Stimulated activated CD8-positive, alpha-beta memory T cell treated with anti-CD3 and anti-CD28 coated beads, Interleukin-2, amount 100 ng/mL, for 1 hour (primary cell): ENCODE results near the gene RYR2.
"Not testable (repeated sequence)": the region's sequence is repeated elsewhere in the genome, so short reads cannot be mapped to it uniquely, and the experiment has no call there.

Experiments
- DNase-seq, 2 donors: peaks; one replicate each; pipeline ENCODE4 v3.0.0-alpha.2; 2020; ENCODE audit warnings: low read depth in 2 of 2

The RYR2 gene

DNA sequence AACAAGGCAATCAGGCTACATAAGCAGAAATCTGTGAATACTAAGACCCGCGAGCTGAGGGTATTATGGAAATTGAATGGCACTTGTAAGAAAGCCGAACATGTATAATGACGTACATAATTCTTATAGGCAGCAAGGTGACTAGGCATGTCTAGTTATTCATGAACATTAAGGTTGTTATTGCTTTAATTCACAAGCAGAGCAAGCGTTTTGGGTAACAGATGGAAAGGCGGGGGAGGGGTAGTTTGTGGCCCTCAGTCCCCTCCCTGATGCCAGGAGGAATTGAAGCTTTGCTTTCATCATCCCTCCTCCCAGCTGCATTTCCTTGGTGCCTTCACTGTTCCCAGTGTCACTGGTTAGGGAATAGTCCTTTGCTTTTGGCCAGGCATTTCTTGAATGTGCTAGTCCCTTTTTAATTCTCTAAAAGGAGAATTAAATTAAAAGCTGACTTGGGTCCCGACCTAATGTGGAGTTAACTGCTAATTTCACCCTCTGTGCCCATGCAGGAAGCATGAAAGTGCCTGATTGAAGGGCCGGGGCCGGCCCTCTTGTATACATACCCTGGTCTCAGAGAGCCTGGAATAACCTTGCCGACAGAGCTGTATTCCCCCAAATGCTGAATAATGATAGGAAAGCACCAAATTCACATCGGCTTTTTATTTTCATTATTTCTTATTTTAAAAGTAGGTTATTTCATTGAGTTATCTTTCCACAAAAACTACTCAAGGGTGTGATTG lies 42.5 kb downstream of the RYR2 start:
- DNase-seq, result no peak

DNA sequence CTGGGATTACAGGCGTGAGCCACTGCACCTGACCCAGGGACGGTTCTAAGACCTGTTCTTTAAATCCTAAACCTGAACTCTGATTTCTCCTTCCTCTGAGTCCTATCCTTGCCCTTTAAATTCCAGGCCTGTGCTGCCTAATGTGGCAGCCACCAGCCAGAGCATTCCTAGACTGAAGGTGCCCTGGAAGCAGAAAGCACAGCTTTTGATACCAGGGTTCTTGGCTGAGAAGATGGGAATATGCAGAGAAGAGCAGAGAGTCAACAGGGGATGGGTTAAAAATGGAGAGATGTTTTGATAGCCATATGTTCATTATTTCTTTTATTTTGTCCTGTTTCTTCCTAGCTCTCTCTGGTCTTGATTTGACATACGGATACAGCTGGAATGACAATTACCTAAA lies 49.7 kb downstream of the RYR2 start:
- no peak for DNase-seq

DNA sequence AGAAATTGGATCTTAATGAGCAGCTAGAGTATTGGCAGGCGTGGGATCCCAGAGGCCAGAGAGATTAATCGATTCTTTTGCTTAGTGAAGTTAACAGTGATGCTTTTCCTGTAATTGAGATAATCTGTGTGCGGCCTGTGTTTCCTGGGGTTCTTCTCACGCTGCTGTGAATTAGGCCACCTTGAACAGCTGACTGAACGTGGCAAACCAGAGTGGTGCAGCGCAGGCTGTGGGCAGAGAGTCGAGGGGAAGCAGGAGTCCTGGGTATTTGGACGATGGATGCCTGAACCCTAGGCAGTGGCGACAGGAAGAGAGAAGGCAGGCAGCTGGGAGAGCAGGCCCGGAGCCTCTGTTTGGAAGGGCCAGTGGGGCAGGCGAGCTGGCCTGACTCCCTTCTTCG lies 51.7 kb downstream of the RYR2 start:
- no peak for DNase-seq

DNA sequence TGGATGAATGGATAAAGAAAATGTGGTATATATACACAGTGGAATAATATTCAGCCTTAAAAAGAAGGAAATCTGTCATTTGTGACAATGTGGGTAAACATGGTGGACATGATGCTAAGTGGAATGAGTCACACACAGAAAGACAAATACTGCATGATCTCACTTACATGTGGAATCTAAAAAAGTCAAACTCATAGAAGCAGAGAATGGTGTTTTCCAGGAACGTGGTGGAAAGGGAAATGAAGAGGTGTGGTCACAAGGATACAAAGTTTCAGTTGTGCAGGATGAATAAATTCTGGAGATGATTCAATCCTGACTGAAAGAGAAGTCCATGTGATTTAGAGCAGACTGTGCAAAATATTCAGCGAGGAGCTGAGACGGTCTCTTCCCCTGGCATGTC lies 56.6 kb downstream of the RYR2 start:
- no peak for DNase-seq

DNA sequence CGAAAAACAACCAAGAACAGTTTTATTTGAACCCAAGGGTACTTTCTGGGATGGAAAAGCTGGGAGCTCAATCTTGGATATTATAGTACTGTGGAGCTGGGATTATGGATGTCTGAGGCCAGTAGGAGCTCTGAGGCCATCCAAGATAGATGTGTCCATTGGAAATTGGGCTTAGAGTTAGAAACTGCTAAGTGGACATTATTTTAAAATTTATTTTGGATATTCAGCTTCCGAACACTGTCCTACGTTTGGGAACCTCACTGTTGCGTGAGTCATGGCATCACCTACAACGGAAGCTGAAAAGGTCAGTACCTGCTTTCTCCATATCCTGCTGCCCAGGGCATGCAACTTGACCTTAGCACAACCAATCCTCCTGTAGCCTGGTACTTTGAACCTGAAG lies 61.0 kb downstream of the RYR2 start:
- no peak for DNase-seq

DNA sequence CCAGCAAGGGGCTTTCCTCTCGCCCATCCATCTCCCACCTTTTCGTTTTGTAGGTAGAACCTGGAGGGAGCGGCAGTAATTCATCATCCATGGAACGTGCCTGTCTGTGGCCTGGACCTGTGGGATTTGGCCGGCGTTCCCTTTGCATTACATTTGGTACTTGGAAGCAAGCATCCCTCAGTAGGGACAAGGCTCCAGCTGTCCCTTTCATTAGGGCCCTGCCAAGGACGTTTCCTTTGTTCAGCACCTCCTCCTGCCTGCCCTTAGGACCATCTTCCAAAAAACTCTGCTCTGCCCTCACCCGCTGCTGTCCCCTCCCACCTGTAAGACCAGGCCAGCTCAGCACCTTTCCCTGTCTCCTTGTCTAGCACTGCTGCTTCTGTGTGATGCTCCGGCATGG lies 62.1 kb downstream of the RYR2 start:
- no peak for DNase-seq

DNA sequence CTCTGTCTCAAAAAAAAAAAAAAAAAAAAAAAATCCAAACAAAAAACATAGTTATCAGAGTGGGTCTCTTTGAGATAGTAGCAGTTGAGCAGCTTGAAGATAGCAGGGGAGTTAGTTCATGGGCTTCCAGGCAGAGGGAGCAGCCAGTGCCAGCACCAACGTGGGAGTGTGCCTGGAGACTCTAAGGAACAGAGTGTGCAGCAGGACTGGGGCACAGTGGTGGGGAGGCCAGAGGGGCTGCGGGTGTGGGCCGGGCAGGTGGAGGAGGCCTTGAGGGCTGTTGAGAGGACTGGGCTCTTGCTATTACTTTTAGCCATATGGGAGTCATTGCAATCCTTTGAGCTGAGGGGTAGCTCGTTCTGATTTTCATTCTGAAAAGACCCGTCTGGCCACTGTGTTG lies 63.8 kb downstream of the RYR2 start:
- DNase-seq, result no peak

DNA sequence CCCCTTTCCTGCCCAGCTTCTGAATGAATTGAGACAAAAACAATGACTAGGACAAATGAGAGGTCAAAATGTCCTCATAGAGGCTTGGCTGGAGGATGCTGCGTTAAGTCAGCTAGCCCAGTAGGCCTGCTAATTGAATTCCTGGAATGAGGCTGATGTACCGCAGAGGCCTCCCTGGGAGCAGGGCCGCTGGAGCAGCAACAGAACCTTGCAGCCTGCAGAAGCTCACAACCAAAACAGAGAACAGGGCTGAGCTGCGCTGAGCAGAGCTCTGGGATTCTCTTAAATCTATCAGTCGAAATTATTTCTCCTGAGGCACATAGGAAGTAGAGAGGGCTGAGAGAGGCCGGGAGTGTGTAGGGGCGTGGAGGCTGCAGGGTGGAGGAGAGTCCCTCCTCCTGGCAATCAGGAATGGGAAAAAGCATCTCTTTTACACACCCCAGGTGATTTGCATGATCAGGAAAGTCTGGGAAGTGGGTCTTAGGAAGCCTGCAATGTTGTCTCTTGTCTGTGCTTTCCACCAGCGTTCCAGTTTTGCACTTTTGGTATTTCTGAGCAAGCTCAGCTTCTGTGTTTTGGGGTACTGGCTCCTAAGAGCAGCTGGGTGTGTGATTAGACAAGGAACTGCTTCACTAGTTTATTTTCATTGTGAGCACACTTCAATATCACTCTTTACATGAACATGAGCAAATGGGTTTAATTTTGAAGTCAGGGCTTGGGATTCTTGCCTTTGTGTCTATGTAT lies 66.5 kb downstream of the RYR2 start:
- DNase-seq, result no peak

DNA sequence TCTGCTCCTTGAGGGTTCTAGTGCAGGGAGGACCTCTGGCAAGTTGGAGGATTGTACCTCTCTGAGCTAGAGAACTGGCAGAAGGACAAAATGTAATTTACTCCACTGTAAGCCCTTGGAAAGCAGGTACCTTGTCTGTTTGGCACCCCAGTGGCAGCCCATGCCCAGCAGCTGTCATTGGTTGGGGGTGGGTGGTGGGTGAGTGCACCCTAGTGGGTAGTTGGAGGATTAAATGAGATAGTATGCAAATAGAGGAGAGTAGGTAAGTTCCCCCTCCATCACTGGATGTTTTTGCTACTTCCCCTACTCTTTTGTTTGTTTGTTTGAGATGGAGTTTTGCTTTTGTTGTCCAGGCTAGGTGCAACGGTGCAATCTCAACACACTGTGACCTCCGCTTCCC lies 69.8 kb downstream of the RYR2 start:
- DNase-seq, result no peak

DNA sequence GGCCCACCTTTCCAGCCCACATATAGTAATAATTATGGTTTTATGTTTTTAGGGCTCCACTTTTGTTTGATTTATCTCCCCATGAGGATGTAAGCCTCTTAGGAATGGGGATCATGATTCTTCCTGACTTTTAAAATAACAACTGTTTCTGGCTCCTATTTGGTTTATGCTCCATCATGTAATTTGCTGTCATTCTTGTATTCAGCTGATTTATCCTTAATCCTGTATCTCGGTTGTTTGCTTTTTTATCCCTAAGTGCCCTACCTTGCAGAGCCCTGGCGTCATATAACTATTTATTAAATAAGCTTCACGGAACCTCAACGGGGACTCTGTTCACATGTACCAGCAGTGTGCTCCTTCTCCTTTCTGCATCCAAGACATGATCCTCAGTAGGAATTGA lies 70.7 kb downstream of the RYR2 start:
- DNase-seq, result no peak

DNA sequence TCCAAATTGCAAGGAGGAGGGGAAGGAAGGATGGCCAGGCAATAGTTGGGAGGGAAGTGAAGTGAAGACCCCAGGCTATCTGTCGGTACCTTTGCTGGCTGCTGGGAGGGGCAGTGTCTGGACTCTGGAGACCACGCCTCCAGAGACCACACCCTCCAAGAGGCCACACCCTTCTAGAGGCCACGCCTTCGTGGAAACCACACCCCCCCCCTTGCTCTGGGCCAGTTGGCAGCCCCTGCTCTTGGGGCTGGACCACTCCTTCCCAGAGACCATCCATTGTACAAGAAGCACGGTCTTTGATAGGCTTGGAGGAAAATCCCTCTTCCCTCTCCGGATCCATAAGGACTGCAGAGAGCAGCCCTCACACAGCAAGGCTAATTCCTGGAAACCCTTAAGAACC lies 73.1 kb downstream of the RYR2 start:
- DNase-seq, result no peak

DNA sequence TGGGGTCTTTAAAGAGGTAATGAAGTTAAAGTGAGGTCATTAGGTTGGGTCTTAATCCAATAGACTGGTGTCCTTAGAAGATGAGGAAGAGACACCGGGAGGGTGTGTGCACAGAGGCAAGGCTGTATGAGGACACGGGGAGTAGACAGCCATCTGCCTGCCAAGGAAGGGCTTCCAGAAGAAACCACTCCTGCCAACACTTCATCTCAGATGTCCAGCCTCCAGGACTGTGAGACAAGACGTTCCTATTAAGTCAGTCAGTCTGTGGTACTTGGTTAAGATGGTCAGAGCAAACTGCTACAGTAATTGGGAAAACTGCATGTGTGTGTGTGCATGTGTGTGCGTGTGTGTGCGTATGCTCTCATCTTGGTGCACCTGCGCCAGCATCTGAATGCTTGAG lies 77.1 kb downstream of the RYR2 start:
- no peak for DNase-seq

DNA sequence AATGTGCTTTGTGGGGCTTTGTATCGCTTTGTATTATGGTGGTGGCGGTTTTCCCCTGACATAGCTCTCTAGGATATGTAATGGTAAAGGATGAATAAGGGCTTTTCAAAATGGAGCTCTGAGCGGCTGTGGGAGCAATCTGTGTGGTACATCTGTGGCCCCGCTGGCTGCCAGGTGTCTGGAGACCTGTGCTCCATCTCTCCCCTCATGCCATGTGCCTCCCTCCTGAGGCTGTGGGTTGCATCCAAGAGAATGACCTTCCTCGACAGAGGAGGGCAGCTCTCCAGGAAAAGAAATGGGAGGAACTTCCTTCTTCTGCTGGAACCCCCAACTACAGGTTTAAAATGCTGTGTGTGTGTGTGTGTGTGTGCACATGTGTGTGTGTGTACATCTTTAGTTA lies 78.7 kb downstream of the RYR2 start:
- no peak for DNase-seq

DNA sequence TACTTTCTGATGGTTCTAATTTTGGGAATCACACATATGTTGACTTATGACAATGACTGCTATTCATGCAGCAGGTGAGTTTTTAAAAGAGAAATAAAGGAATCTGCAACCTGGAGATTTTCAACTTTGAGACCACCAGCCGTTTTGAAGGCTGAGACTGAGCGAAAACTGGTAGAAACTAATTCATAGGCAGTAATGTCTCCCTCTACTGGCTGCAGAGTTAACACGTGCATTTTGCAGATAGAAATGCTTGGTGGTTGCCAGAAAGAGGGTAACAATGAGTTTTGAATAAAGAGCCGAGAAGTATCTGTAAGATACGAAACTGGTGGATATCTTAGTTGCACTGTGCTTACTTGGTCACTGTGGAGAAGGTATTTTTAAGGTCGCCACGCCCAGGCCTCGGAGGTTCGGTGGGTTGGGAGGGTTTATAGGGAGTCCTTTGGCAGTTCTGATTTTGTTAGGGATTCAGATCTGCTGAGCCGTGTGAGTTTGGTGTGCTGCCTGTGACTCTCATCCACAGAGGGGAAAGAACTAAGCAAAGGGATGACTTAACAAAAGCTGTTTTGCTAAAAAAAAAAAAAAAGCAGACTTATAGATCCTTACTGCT lies 83.0 kb downstream of the RYR2 start:
- DNase-seq, result no peak

DNA sequence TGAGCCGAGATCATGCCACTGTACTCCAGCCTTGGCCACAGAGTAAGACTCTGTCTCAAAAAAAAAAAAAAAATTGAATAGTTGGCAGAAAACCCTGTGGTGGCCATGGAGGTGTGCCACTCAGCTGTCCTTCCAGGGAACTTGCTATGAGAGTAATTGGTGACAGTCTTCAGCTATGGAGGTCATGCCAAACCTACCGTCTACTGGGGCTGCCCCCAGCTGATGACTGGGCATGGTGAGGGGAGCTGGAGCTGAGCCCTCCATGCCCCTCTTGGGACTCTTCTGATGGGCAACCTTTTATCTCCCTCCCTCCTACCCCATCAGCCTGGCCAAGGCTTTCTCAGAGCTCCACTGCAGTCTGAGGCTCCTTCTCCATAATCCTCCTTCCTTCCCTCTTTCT lies 84.2 kb downstream of the RYR2 start:
- no peak for DNase-seq

DNA sequence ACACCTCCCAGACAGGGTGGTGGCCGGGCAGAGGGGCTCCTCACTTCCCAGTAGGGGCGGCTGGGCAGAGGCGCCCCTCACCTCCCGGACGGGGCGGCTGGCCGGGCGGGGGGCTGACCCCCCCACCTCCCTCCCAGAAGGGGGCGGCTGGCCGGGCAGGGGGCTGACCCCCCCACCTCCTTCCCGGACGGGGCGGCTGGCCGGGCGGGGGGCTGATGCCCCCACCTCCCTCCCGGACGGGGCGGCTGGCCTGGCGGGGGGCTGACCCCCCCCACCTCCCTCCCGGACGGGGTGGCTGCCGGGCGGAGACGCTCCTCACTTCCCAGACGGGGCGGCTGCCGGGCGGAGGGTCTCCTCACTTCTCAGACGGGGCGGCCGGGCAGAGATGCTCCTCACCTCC lies 85.3 kb downstream of the RYR2 start:
- DNase-seq, result not testable (repeated sequence)

DNA sequence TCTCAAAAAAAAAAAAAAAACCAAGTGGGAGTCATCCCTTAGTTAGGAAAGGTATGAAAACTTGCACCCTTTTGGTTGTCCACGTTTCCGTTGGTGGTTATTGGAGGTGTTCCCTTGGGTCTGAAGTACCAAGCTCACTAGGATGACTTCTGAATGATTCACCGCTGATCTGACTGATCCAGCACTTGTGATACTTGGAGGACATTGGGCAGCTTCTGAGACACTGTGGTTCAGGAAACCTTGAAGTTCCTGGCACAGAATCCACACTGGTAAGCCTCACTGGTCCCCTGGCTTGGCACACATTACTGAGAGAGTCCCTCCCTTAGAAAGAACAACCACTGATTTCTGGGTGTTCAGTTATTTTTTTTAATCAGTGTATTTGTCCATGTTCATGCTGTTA lies 91.9 kb downstream of the RYR2 start:
- DNase-seq, result no peak

DNA sequence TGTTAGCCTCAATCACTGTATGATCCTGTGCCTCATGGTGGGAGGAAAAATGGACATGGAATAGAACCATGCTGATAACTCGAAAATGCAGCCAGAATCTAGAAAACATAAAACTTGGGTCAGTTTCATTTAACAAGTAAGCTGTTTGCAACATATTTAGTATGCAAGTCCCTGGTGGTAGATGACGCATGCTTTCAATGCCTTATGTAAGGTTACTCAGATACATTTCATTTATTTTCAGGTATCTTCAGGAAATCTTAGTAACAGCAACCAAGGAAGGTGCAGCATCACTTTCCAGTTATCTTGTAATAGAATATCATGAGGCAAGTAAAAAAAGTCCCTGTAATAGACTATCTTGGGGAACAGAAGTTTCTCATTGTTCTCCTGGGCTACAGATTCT lies 92.9 kb downstream of the RYR2 start:
- no peak for DNase-seq

DNA sequence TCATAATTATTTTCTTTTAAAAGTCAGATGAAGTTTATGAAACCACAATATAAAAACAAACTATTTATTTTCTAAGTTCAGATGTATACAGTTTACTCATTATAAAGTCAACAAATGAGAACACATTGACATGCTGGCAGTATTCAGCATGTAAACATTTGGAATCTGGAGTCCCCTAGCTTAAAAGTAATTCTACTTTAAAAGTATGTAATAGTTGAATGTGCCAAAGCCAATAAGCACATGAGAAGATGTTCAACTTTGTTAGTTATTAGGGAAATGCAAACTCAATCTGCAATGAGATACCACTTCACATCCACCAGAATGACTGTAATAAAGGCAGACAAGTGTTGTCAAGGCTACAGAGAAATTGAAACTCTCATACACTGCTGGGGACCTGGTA lies 96.6 kb downstream of the RYR2 start:
- no peak for DNase-seq

DNA sequence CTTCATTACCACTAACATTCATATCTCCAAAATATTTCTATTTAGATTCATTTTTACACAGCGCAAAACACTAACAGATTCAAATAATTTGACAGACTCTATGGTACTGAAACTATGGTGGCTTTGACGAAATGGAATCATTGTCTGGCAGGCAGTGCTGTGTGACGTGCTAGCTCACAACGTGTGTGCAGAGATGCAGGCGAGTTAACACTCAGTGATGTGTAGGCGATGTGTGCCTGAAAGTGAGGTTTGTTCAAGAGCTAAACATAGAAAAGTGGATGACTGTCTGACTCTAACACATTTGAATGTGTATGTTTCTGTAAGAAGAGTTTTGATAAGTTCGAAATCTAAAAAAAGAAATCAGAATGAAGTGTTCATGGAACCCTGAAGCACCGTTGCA lies 97.7 kb downstream of the RYR2 start:
- no peak for DNase-seq

DNA sequence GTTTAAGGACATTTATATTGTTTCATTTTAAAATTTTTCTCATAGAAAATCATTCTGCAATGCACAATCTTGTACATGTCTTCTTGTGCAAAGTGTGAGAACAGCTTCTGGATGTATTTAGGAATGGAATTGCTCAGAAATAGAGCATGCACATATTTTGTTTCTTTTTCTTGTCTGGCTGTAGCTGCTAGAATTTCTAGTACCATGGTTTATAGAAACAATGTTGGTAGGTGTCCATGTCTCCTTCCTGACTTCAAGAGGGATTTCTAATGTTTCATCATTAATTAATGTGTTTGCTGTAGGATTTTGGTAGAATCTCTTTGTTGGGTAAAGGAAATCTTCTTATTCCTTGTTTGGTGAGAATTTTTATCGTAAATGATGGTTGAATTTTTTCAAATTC lies 99.0 kb downstream of the RYR2 start:
- DNase-seq, result no peak

DNA sequence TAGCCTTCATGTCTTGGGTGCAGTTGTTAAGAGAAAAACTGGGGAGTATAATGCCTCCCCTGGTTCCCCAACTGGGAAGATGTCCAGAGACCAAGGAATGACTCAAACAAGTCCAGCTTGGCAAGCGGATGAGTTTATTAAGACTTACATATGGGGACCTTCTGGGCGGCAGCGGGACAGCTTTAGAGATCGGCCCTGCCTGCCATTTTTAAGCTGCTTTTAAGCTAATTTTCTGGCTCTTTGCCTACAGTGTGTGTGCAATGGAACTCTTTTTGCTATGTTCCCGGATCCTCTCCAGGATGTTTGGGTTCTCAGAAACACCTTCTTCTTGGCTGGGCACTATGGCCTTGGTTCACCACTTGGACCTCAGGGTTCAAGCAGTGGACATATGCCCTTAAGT lies 99.5 kb downstream of the RYR2 start:
- DNase-seq, result no peak

DNA sequence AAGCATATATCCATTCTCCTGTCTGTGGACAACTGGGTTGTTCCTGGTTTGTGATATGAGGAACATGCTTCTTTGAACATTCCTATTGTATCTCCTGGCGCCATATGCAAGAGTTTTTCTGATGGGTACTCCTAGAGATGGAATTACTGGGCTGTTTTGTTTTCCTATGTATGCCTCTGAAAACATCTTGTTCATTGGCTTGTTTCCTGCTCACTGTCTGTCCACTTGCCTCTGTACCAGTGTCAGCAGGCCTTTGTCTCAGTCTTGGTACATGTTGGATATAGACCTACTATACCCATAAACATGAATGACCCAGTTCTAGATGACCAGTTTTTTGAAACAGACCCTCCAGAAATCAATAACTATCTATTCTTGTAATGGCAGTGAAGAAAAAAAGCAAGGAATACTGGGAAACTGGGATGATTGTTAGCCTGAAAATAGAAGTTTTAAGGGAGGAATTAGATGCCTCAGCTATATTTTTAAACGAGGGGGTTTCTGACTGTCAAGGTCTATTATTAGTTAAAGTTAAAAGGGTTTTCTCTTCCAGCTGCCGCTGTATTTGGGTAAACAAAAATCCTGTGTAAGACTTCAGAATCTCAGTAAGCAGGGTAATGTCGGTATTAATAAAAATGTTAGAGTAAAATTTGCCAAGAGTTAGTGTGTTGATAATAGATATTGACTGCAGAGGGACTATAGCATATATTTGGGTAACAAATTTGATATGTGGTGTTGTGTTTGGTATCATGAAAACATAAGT lies 103.6 kb downstream of the RYR2 start:
- DNase-seq, result no peak
